ENCODE results near the gene UQCRFS1. TPM values are rescaled to one million over a fixed set of nuclear protein-coding genes. Genes with fewer than 3 reads are reported as not detected.
"Not testable (repeated sequence)": the region's sequence is repeated elsewhere in the genome, so short reads cannot be mapped to it uniquely, and the experiment has no call there.

UQCRFS1 gene
- total RNA-seq, 1 donor from 2014 or later: 25.6 TPM

DNA sequence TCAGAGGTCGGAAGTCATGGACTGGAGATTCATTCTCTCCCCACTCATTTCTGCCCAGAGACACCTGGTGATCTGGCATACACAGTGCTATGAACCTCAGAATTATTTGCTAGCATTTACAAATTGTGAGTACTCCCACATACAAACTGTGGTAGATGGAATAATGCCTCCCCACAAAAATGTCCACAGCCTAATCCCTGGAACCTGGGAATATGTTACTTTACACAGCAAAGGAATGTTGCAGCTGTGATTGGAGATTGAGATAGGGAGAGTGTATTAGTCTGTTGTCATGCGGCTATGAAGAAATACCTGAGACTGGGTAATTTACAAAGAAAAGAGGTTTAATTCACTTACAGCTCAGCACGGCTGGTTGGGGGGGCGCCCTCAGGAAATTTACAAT is 3.1 kb upstream of the UQCRFS1 start:
- Mint-ChIP-seq H3K27me3 (ENCODE audit: unreplicated experiment) (peaks cover 15% of the 10 kb centered on the region), H3K9me3 (ENCODE audit: unreplicated experiment) (peaks cover 4% of the 10 kb centered on the region), H3K27ac (ENCODE audit: unreplicated experiment) (no peak overlapping the region), H3K36me3 (ENCODE audit: unreplicated experiment) (peaks cover 5% of the 10 kb centered on the region), H3K4me3 (ENCODE audit: unreplicated experiment) (no peak overlapping the region), H3K4me1 (ENCODE audit: unreplicated experiment) (peaks cover 18% of the 10 kb centered on the region)
- TF ChIP-seq, protein P1, sequence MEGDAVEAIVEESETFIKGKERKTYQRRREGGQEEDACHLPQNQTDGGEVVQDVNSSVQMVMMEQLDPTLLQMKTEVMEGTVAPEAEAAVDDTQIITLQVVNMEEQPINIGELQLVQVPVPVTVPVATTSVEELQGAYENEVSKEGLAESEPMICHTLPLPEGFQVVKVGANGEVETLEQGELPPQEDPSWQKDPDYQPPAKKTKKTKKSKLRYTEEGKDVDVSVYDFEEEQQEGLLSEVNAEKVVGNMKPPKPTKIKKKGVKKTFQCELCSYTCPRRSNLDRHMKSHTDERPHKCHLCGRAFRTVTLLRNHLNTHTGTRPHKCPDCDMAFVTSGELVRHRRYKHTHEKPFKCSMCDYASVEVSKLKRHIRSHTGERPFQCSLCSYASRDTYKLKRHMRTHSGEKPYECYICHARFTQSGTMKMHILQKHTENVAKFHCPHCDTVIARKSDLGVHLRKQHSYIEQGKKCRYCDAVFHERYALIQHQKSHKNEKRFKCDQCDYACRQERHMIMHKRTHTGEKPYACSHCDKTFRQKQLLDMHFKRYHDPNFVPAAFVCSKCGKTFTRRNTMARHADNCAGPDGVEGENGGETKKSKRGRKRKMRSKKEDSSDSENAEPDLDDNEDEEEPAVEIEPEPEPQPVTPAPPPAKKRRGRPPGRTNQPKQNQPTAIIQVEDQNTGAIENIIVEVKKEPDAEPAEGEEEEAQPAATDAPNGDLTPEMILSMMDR (IDR thresholded peaks at IDR 0.05): no peak
- DNase-seq (ENCODE audit: extremely low spot score, unreplicated experiment): no peak

DNA sequence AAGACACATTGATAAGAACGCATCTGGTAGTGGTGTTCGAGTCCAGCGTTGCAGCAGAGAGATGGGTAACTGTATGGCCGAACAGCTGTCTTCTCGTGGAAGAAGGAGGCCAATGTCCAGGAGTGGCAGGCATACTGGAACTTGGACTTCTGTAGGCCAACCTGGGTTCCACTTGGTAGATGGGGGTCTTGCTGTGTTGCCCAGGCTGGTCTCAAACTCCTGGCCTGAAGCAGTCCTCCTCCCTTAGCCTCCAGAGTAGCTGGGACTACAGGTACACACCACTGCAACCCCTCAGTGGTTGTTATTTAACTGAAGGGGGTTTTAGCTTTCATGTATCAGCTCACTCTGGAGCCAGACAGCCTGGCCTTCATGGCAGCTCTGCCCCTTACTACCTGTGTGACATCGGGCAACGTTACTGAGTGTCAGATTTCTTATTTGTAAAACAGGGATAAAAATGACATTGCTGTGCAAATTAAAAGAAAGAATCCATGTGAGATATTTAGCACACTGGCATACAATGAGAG is 2.4 kb upstream of the UQCRFS1 start:
- no peak overlapping the region for H3K27ac Mint-ChIP-seq (ENCODE audit: unreplicated experiment)
- peaks cover 15% of the 10 kb centered on the region for H3K27me3 Mint-ChIP-seq (ENCODE audit: unreplicated experiment)
- H3K4me3 Mint-ChIP-seq (ENCODE audit: unreplicated experiment): no peak overlapping the region
- no peak for DNase-seq (ENCODE audit: extremely low spot score, unreplicated experiment)
- peaks cover 4% of the 10 kb centered on the region for H3K9me3 Mint-ChIP-seq (ENCODE audit: unreplicated experiment)
- peaks cover 8% of the 10 kb centered on the region for H3K36me3 Mint-ChIP-seq (ENCODE audit: unreplicated experiment)
- TF ChIP-seq, protein P1 (IDR thresholded peaks at IDR 0.05): no peak
- H3K4me1 Mint-ChIP-seq (ENCODE audit: unreplicated experiment): peaks cover 18% of the 10 kb centered on the region

DNA sequence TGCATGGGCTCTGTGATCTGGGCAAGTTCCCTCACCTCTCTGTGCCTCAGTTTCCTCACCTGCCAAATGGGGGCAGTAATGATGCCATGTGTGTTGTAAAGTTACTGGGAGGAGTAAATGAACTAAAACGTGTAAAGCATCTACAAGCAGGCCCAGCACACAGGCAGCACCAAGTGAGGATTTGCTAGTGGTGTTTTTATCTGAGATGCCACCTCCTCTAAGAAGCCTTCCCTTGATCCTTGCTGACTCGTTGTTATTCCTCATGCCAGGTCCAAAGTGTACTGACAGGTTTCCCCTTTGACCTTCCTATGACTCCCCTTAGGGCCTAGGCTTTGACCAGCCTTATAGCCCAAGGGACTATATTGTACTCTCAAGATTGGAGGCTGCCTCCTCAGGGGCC is 1.5 kb upstream of the UQCRFS1 start:
- Mint-ChIP-seq H3K27ac (ENCODE audit: unreplicated experiment) (no peak overlapping the region), H3K36me3 (ENCODE audit: unreplicated experiment) (peaks cover 8% of the 10 kb centered on the region), H3K4me1 (ENCODE audit: unreplicated experiment) (peaks cover 25% of the 10 kb centered on the region), H3K27me3 (ENCODE audit: unreplicated experiment) (peaks cover 15% of the 10 kb centered on the region), H3K4me3 (ENCODE audit: unreplicated experiment) (no peak overlapping the region), H3K9me3 (ENCODE audit: unreplicated experiment) (peaks cover 4% of the 10 kb centered on the region)
- no peak for DNase-seq (ENCODE audit: extremely low spot score, unreplicated experiment)
- TF ChIP-seq, protein P1 (IDR thresholded peaks at IDR 0.05): no peak

DNA sequence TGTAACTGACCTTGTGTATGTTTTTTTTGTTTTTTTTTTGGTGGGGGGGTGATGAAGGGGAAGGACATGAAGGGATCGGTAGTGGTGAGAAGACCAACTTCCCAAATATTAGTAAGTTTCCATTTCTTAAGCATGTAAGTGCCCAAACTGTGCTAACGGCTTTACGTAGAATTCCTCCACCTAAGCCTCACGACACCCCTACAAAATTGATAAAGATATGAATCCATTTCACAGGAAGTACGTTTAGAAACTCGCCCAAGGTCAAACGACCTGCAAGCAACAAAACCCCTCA is 649 bp downstream of the UQCRFS1 start:
- Mint-ChIP-seq H3K27me3 (ENCODE audit: unreplicated experiment) (peaks cover 8% of the 10 kb centered on the region), H3K9me3 (ENCODE audit: unreplicated experiment) (peaks cover 4% of the 10 kb centered on the region), H3K27ac (ENCODE audit: unreplicated experiment) (peak overlapping the region; percentile 97), H3K4me1 (ENCODE audit: unreplicated experiment) (peaks cover 30% of the 10 kb centered on the region), H3K36me3 (ENCODE audit: unreplicated experiment) (peaks cover 8% of the 10 kb centered on the region), H3K4me3 (ENCODE audit: unreplicated experiment) (peak overlapping the region; percentile 85)
- no peak for DNase-seq (ENCODE audit: extremely low spot score, unreplicated experiment)
- TF ChIP-seq, protein P1 (IDR thresholded peaks at IDR 0.05): no peak

DNA sequence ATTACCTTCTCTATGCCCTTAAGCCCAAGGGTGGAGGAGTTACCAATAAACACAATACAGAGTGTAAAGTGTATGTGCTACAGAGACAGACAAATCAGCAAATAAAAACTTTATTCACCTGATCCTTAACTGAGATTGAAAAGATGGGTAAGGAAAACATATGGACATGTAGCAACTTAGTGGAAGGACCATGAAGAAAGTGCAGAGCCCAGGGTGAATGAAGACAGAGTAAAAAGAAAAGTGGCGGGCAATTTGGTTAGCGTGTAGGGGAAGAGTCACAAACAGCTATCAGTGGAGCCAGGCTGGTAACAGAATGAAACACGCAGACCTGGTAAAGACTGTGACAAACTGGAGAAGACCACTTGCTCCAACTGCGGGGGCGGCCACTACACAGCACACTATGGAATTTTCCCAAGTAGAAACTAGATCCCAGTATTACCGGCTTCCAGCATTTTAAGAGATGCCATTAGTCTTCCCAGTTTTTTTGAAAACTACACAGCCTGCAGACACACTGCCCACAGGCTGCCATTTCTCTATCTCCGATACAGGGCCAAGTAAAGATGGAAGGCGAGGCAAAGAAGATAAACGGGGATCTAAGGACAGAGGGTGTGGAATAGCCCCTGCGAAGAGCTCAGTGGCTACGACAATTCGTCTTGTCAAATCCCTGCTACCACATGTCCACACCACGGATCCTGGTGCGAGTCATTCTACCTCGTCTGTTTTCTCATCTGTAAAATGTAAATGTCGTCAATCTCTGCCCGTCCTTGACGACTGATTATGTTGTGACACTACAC is 1.2 kb downstream of the UQCRFS1 start:
- TF ChIP-seq, protein P1 (IDR thresholded peaks at IDR 0.05): no peak
- peak overlapping the region; percentile 85 for H3K4me3 Mint-ChIP-seq (ENCODE audit: unreplicated experiment)

DNA sequence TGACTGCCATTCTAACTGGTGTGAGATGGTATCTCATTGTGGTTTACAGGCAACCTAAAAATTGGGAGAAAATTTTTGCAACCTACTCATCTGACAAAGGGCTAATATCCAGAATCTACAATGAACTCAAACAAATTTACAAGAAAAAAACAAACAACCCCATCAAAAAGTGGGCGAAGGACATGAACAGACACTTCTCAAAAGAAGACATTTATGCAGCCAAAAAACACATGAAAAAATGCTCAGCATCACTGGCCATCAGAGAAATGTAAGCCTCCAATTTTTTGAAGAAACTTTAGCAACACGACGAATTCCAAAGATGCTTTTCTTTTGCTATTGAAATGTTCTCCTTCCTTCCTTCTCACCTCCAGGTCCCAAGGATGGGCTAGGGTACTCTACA is 1.9 kb downstream of the UQCRFS1 start:
- not testable (repeated sequence) for H3K27ac Mint-ChIP-seq (ENCODE audit: unreplicated experiment); H3K27me3 Mint-ChIP-seq (ENCODE audit: unreplicated experiment); DNase-seq (ENCODE audit: extremely low spot score, unreplicated experiment); H3K9me3 Mint-ChIP-seq (ENCODE audit: unreplicated experiment)
- Mint-ChIP-seq H3K4me3 (ENCODE audit: unreplicated experiment) (peak overlapping the region; percentile 85), H3K4me1 (ENCODE audit: unreplicated experiment) (peaks cover 30% of the 10 kb centered on the region), H3K36me3 (ENCODE audit: unreplicated experiment) (peaks cover 17% of the 10 kb centered on the region)

More for the DNA sequence above, 1.2 kb downstream of the UQCRFS1 start:
- Mint-ChIP-seq H3K27me3 (ENCODE audit: unreplicated experiment) (peaks cover 7% of the 10 kb centered on the region), H3K4me1 (ENCODE audit: unreplicated experiment) (peaks cover 30% of the 10 kb centered on the region), H3K9me3 (ENCODE audit: unreplicated experiment) (peaks cover 4% of the 10 kb centered on the region), H3K27ac (ENCODE audit: unreplicated experiment) (peak overlapping the region; percentile 97), H3K36me3 (ENCODE audit: unreplicated experiment) (peaks cover 11% of the 10 kb centered on the region)
- peak; percentile 53 for DNase-seq (ENCODE audit: extremely low spot score, unreplicated experiment)

DNA sequence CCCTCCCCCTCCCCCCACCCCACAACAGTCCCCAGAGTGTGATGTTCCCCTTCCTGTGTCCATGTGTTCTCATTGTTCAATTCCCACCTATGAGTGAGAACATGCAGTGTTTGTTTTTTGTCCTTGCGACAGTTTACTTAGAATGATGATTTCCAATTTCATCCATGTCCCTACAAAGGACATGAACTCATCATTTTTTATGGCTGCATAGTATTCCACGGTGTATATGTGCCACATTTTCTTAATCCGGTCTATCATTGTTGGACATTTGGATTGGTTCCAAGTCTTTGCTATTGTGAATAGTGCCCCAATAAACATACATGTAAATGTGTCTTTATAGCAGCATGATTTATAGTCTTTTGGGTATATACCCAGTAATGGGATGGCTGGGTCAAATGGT is 2.4 kb downstream of the UQCRFS1 start:
- H3K27me3 Mint-ChIP-seq (ENCODE audit: unreplicated experiment); DNase-seq (ENCODE audit: extremely low spot score, unreplicated experiment); H3K9me3 Mint-ChIP-seq (ENCODE audit: unreplicated experiment); H3K4me3 Mint-ChIP-seq (ENCODE audit: unreplicated experiment); H3K27ac Mint-ChIP-seq (ENCODE audit: unreplicated experiment): not testable (repeated sequence)
- H3K4me1 Mint-ChIP-seq (ENCODE audit: unreplicated experiment): peaks cover 30% of the 10 kb centered on the region
- peaks cover 21% of the 10 kb centered on the region for H3K36me3 Mint-ChIP-seq (ENCODE audit: unreplicated experiment)
